Mucosa of descending colon (tissue), 3 donors: ENCODE measurements around the gene ARNT2. TPM values are rescaled to one million over a fixed set of nuclear protein-coding genes. Genes with fewer than 3 reads are reported as not detected.

Source experiments
- ATAC-seq: fragments of 200-7000 bp; cut with Tn5 transposase; one replicate; pipeline ENCODE4 v1.9.1; 2020; ENCODE audit warnings: mild to moderate bottlenecking, moderate library complexity
- DNase-seq, 3 donors: peaks; one replicate each; pipeline ENCODE4 v3.0.0-alpha.2; 2020
- H3K36me3 ChIP-seq: fragments of 200-600 bp; one replicate; pipeline ENCODE4 v1.8.0; 2021; ENCODE audit warnings: low read depth, mild to moderate bottlenecking
- H3K4me1 ChIP-seq: fragments of 200-600 bp; one replicate; pipeline ENCODE4 v1.8.0; 2021; ENCODE audit warnings: low read depth, mild to moderate bottlenecking
- H3K4me3 ChIP-seq: fragments of 200-600 bp; one replicate; pipeline ENCODE4 v1.8.0; 2021; ENCODE audit warnings: mild to moderate bottlenecking
- H3K9me3 ChIP-seq: fragments of 200-600 bp; one replicate; pipeline ENCODE4 v1.8.0; 2021; ENCODE audit warnings: mild to moderate bottlenecking
- intact Hi-C, 2 donors: fragments of 100-400 bp; cut with DNase I in 1 of 2; cut with micrococcal nuclease in 1 of 2; formaldehyde crosslinking; loops; one replicate each; pipeline versions ENCODE4 v1.11.0 to v1.11.1; 2022; cut with DNase I, micrococcal nuclease
- total RNA-seq, 3 donors: library from RNA; stranded (reverse); fragmentation: NEBNext Ultra II Directional in 2 of 3; extraction: Animal tissue kit (Norgen Biotek cat#: 25700) in 2 of 3; gene quantifications; one replicate each; pipeline versions ENCODE4 v1.2.1 to v1.2.4, GENCODE V29; 2021 to 2023
- TF ChIP-seq, protein P1 (sequence below): fragments of 200-600 bp; IDR thresholded peaks from one replicate; pipeline ENCODE4 v1.8.0; 2022; ENCODE audit warnings: antibody characterized with exemption, mild to moderate bottlenecking
- donor health status: DM: no; HTN: no; CAD: no; lungs with moderate emphysema.
- donor health status: DM: no; HTN: no; CAD: no.
- donor health status: DM: no; HTN: yes; CAD: no.

The ARNT2 gene
- total RNA-seq, 3 donors from 2014 or later = 2.8 to 11.1 (median 3.2) TPM

DNA sequence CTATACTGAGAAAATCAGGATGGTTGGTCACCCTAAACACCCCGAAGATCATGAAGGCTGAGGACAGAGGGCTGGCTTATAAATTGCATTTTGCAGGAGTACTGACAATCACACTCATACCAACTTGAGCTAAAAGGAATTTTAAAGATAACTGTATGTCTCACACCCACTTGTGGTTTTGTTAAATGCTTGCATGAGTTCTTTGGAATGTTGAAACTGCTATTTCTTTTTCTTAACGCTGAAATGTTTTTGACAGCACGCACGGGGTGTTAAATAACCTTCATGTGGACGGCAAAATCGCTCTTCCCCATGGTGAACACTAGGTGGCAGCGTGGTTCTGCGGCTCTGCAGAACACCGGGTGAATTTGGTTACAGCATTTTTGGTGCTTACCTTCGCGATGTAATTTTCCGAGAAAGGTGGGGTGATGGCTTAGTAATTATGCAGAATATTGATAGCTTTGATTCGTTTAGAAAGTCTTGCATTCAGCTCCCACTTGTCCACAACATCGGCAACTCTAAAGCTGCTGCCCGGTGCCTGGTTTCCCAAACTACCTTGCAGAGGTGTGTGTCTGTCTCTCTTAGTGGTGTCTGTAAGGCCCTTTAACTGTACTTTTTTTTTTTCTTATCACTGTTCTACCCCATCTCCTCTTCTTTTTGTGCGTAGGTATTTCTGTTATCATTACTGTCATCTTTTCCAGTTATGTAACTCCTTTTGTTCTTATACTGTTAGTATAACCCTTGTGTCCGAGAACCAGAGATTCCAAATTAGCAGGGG is 51.7 kb downstream of the ARNT2 start:
- intact Hi-C loops = loop anchor here in 1 of 2 donors (5.0 kb wide), 1 partner anchor 326 kb away; no protein-coding TSS in a partner anchor
- Histone ChIP-seq H3K4me1 (no peaks in the 10 kb centered on the region), H3K9me3 (no peaks in the 10 kb centered on the region), H3K4me3 (no peak overlapping the region), H3K36me3 (no peaks in the 10 kb centered on the region)
- ATAC-seq = peak; percentile 85
- TF ChIP-seq, protein P1, sequence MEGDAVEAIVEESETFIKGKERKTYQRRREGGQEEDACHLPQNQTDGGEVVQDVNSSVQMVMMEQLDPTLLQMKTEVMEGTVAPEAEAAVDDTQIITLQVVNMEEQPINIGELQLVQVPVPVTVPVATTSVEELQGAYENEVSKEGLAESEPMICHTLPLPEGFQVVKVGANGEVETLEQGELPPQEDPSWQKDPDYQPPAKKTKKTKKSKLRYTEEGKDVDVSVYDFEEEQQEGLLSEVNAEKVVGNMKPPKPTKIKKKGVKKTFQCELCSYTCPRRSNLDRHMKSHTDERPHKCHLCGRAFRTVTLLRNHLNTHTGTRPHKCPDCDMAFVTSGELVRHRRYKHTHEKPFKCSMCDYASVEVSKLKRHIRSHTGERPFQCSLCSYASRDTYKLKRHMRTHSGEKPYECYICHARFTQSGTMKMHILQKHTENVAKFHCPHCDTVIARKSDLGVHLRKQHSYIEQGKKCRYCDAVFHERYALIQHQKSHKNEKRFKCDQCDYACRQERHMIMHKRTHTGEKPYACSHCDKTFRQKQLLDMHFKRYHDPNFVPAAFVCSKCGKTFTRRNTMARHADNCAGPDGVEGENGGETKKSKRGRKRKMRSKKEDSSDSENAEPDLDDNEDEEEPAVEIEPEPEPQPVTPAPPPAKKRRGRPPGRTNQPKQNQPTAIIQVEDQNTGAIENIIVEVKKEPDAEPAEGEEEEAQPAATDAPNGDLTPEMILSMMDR = peak; percentile 79
- DNase-seq = peak in 2 of 3 donors; percentile 48 to 58

DNA sequence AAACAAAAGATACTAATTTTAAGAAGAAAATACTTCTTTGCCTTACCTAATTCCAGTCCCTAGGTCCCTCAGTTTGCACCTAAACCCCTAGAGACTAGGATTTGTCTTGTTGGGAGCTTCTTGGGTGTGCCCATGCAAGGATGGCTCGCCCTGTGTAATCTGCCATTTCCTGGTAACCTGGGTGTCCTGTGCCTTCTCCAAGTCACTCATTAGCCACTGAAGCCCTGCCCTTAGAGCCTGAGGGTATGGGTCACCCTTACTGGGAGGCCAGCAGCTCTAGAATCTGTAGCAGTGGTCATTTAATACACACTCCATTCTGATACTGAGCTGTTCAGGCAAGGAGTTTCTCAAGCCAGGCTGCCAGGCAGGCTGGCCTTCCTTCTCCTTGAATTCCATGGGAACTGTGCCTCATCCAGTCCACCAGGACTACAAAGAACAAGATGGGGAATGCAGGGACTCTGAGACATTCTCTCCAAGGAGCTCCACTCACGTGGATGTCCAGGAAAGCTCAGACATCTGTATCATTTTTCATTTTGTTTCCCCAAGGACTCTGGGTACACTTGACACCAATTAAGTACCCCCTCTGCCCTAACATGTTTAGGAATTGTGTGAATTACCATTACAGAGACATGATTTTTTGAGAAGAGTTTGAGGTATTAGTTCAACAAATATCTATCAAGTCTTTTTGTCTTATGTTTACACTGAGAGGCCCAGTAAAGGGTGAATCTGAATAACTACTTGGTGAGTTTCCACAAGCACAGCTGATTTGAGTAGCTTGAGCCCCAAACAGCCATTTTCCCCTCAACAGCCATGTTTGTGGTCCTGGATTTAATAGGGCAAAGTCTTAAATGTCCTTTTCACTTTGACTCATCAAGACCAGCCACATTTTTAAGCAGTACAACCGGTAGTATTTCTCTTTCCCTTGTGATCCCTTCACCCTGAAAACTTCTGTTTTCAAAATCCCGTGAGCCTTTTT is 52.6 kb downstream of the ARNT2 start:
- intact Hi-C loops = loop anchor here in 1 of 2 donors (5.0 kb wide), 1 partner anchor 325 kb away; no protein-coding TSS in a partner anchor
- Histone ChIP-seq H3K9me3 (no peaks in the 10 kb centered on the region), H3K4me1 (no peaks in the 10 kb centered on the region), H3K36me3 (no peaks in the 10 kb centered on the region), H3K4me3 (no peak overlapping the region)
- ATAC-seq (peak; percentile 23), DNase-seq (no peak)
- TF ChIP-seq, protein P1 = no peak

DNA sequence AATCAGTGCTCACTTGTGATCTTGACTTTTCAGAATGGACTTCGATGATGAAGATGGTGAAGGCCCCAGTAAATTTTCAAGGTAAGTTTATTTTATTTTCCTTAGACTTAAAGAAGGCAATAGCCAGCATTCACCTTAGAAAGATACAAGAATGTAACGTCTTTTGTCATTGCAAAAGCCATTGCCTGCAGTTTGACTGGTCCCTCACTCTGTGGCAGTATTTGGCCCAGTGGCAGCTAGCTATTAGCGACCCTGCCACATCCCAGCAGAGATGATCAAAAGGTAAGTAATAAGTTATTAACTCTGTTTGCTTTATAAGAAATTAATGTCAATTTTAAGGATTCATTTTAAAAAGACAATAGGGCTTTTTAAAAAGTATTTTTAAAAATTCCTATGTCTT is 53.7 kb downstream of the ARNT2 start:
- TF ChIP-seq, protein P1 = no peak
- Histone ChIP-seq H3K4me3 (no peak overlapping the region), H3K9me3 (no peaks in the 10 kb centered on the region), H3K4me1 (no peaks in the 10 kb centered on the region), H3K36me3 (no peaks in the 10 kb centered on the region)
- ATAC-seq (no peak), DNase-seq (no peak)
- intact Hi-C loops = loop anchor here in 1 of 2 donors (5.0 kb wide), 1 partner anchor 324 kb away; no protein-coding TSS in a partner anchor

DNA sequence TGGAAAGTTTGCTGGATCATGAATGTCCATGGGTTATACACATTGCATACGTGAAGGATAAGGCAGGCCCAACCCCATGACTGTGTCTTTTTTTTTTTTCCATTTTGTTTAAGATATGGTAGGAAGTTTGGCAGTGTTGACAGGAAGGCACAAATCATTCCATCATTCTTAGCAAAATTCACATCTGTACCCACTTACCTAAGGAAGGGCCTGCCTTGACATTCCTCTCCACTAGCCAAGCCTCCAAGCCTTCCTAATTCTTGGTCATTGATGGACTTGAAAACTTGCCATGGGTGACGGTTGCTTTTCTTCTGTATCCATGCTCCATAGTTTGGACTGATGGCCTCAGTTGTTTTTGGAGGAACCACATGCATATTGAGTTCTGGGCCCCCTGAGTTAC is 54.4 kb downstream of the ARNT2 start:
- TF ChIP-seq, protein P1 = no peak
- DNase-seq = no peak

DNA sequence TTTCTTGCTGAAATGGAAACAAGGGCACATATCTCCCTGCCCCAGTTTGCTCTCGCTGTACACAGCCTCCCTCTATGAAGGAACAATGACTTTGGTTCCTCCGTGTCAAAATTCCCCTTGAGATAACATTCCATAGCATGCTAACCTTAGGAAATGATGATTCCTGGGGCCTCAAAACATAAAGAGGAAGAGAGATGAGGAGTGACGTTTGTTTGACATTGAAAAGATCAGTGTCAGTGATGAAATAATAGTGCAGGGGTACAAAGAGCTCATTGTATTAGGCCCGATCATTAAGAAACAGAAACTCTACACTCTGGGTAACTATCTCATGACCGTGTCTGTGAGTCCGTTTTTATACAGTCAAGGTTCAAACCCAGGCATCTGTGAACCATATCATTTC is 55.2 kb downstream of the ARNT2 start:
- TF ChIP-seq, protein P1 = no peak
- no peaks in the 10 kb centered on the region for H3K36me3 ChIP-seq
- intact Hi-C loops = loop anchor here in 1 of 2 donors (5.0 kb wide), 1 partner anchor 323 kb away; no protein-coding TSS in a partner anchor
- ATAC-seq (no peak), DNase-seq (no peak)
- H3K9me3 ChIP-seq = no peaks in the 10 kb centered on the region
- no peaks in the 10 kb centered on the region for H3K4me1 ChIP-seq
- H3K4me3 ChIP-seq = no peak overlapping the region

More for the DNA sequence above, 54.4 kb downstream of the ARNT2 start:
- H3K9me3 ChIP-seq = no peaks in the 10 kb centered on the region
- H3K4me1 ChIP-seq = no peaks in the 10 kb centered on the region
- intact Hi-C loops = loop anchor here in 1 of 2 donors (5.0 kb wide), 1 partner anchor 324 kb away; no protein-coding TSS in a partner anchor
- no peaks in the 10 kb centered on the region for H3K36me3 ChIP-seq
- ATAC-seq = no peak
- H3K4me3 ChIP-seq = no peak overlapping the region
